NCI-H2107 treated with DMSO at 0.1 percent for 48 hours (cell line): Measurements from ENCODE around the gene ZMAT5.

Source experiments
- DNase-seq: peaks from one replicate; lab custom pipeline; 2025; ENCODE audit not compliant: unreplicated experiment; lab: John Stamatoyannopoulos, UW

The ZMAT5 gene

DNA sequence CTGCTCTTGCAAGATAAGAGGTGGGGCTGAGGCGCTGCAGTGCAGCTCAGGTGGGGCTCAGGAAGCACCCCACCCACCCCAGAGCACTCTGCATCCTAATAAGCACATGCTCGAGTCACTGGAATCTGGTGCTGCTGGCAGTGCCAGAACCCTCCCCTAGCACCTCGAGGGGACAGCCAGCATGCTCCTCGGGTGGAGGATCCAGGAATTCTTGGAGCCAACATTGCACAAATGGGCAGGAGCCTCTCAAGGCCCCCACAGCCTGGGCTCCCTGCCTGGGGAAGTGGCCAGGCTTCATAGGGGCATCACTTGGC, 74.5 kb downstream of the ZMAT5 start:
- no peak for DNase-seq

DNA sequence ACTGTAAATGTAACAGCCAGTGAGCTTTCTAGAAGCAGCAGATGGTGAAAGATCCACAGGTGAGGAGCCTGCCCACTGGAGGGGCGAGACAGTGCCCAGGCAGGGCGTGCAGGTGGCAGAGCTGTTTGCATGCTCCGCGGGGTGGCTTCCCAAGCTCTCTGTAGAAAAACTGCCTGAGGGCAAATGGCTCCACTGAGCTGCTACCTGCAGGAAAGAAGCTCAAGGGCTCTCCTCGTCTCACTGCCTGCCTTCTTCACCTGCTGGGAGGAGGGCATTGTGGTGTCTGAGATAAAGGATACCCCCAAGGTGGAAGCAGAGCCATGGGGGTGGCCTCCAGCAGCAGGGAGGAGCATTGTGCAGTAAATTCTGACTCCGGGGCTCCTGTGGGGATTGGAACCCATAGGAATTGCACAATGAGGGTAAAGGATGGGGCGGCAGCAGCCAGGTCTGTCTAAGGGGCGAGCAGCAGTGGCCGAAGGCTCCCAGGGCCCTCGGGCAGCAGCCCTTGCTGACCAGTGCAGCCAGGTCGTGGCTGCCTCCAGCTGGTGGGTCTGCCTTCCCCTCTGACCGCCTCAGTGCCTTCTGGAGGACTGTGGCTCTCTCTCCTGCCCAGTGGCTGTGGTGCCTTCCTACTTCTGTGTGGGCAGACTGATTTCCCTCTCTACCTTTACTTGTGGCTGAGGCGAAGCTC, 75.0 kb downstream of the ZMAT5 start:
- no peak for DNase-seq

DNA sequence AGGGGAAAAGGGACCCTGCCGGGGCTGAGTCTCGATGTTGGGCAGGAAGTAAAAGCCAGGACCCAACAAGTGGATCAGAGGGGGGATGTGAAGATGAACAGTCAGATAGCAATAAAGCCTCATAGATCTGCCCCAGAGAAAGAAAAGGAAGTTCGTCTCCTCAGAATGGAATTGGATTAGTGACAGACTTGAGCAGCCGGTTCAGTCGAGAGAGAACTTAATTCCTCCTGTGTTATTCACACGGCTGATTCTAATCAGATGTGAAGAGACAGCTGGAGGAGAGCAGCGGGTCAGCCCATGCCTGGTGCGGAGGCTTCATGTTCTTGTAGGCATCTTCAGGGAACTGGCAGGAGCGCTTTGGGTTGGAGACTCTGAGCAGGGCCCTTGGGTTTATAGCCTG, 76.3 kb downstream of the ZMAT5 start:
- DNase-seq: no peak

DNA sequence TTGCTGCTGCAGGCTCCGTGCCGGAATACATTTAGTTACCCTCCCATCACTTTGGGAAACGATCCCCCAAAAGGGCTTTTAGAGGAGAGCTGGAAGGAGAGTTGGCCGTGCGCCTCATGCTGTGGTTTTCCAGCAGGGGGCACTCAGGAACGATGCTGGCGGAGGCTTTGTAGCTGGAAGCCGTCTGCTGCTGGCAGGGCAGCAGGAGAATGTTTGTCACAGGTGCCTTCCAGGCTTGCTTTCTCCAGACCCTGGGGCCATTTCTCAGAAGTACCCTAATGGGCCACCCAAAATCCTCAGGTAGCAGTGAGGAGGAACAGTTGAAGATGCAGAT, 77.0 kb downstream of the ZMAT5 start:
- DNase-seq: peak; percentile 59

DNA sequence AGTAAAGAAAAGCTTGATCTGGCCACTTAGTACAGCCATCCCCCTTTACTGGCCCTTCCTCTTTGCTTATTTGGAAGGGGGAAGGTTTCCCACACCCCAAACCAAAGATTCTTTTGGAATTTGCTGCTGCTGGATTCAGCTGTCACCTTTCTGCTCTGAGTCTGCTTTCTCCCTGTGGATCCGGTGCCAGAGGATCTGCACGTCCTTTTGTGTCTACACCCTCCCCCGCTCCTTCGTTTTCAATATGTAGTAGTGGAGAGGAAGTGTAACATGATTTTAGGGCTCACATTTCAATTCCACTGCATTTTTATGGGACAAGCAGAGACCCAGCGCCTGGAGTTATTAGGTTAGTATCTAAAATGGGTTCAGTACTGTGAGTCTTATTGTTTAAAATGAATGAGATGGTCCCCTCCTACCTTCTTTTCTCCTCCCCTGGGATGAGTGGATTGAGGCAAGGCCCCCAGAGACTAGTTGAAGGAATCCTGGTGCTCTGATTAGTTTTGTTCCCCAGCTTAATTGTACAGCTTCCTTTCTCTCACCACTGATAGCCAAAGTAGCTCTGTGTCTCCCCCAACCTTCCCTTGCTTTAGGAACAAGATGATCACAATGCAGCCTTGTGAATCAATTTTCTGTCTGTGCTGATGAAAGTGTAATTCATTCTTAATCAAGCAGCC, 77.5 kb downstream of the ZMAT5 start:
- peak; percentile 62 for DNase-seq

DNA sequence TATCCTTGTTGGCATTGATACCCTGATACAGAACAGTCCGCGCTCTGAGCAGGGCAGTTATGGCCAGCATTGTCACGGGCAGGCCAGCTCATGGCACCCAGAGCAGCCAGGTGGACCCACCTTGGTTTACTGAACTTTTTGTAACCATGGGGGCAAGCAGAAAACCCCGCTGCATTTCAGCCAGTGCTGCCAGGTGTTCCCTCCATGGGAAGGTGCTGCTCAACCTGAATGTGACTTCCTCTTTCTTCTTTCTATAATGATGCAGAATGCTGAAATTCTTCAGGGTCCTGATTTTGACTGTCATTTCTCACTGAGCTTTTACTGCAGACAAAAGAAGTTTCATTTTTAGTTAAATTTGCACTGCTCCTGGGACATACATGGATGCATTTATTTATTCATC, 82.6 kb downstream of the ZMAT5 start:
- no peak for DNase-seq

DNA sequence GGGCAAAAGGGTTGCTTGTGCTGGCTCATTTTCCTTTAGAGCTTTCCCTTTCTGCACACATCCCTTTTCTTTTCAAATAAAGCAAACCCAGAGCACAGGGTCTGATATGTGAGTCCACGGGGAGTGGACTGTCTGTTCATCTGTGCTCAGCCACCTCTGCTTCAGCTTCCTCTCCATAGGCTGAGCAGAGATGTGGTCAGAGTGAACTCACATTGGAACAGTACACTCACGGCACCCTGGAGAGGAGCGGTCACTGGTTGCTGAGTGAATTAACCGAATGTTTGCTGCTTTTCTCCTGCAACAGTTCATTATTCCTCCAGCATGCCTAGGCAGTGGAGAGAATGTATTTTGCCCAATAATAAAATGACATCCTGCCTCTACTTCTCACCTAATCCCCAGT, 83.3 kb downstream of the ZMAT5 start:
- DNase-seq: no peak
